Activated CD8-positive, alpha-beta memory T cell treated with anti-CD3 and anti-CD28 coated beads for 4 hours (primary cell): ENCODE results near the gene PAQR4.

ENCODE experiments used
- DNase-seq, 2 donors: peaks; one replicate each; pipeline ENCODE4 v3.0.0-alpha.2; 2020; ENCODE audit warnings: low read depth in 2 of 2

The PAQR4 gene

GRCh38 chr16:3004781-3005284, 35.7 kb downstream of the PAQR4 start:
- no peak for DNase-seq

- no peak for DNase-seq
These were observed 38.2 kb downstream of the PAQR4 start for GRCh38 chr16:3007059-3007956.

- DNase-seq, result no peak
These were observed 39.0 kb downstream of the PAQR4 start for GRCh38 chr16:3007957-3008689.

- DNase-seq, result no peak
These were observed 39.5 kb downstream of the PAQR4 start for GRCh38 chr16:3008690-3009037.

GRCh38 chr16:3009568-3010390, 40.6 kb downstream of the PAQR4 start:
- no peak for DNase-seq

GRCh38 chr16:3010510-3010909, 41.4 kb downstream of the PAQR4 start:
- DNase-seq, result no peak

- DNase-seq, result no peak
These were observed 43.1 kb downstream of the PAQR4 start for GRCh38 chr16:3012246-3012645.

- DNase-seq, result no peak
These were observed 43.8 kb downstream of the PAQR4 start, which contains the start of gene CLDN9 for GRCh38 chr16:3012828-3013420. TSS of gene CLDN9 (plus strand) at chr16:3012923. CDS start at chr16:3013363, 440 bp downstream.

GRCh38 chr16:3013491-3013951, 44.4 kb downstream of the PAQR4 start:
- DNase-seq, result no peak

GRCh38 chr16:3013998-3014690, 45.0 kb downstream of the PAQR4 start:
- DNase-seq, result no peak

- DNase-seq, result no peak
These were observed 45.8 kb downstream of the PAQR4 start for GRCh38 chr16:3014971-3015370.

GRCh38 chr16:3015865-3016521, 46.8 kb downstream of the PAQR4 start:
- DNase-seq, result no peak

GRCh38 chr16:3017344-3017743, 48.2 kb downstream of the PAQR4 start:
- no peak for DNase-seq

- DNase-seq, result no peak
These were observed 48.8 kb downstream of the PAQR4 start, which contains the start of gene CLDN6 for GRCh38 chr16:3017794-3018506. TSS of gene CLDN6 (minus strand) at chr16:3018183. CDS start at chr16:3016021, 2,162 bp downstream.

GRCh38 chr16:3019594-3020246, 50.6 kb downstream of the PAQR4 start:
- DNase-seq, result no peak

- no peak for DNase-seq
These were observed 51.1 kb downstream of the PAQR4 start, which contains the start of gene TNFRSF12A for GRCh38 chr16:3020247-3020603. TSS of gene TNFRSF12A (plus strand) at chr16:3020368. CDS start at chr16:3020398, 30 bp downstream.

GRCh38 chr16:3020604-3021448, 51.7 kb downstream of the PAQR4 start:
- no peak for DNase-seq
